GM12874 (cell line): ENCODE results near the gene RHAG.

Experiments used
- TF ChIP-seq, protein P1 (sequence below): IDR thresholded peaks from 2 replicates; pipeline ENCODE4 v1.5.1; 2011; ENCODE audit warnings: low read depth, mild to moderate bottlenecking, control low read depth, low read length, moderate library complexity; ENCODE audit not compliant: insufficient read depth

Gene RHAG

DNA sequence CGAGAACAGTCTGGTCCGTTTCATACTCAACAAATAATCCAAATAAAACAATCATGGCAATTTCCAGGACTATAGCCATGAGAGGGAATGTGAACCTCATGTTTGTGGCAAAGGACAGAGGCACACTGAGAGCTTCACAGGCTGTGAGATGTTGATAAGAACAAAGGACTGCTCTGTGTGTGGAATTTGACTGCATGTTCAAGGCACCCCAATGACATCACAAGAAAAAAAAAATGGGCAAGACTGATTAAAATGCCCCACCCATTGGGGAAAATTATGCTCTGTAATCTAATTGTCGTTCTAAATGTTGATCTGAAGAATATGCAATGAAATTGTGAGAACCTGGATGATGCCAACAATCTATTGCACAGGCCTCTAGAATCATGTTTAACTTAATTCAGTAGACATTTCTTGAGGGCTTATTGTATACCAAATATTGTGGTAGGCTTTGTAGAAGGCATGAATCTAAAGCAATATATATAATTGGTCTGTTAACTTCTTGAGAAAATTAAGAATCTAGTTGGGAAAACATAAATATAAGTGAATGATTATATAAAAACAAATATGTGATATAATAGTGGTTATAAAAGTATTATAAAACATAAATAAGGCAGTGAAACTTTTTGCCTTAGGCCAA lies at the start of gene RHAG:
Gene RHAG (minus strand): TSS at position 127 of the 637 bp plus-strand sequence. CDS start 27 bp downstream, at position 100.
- TF ChIP-seq, protein P1, sequence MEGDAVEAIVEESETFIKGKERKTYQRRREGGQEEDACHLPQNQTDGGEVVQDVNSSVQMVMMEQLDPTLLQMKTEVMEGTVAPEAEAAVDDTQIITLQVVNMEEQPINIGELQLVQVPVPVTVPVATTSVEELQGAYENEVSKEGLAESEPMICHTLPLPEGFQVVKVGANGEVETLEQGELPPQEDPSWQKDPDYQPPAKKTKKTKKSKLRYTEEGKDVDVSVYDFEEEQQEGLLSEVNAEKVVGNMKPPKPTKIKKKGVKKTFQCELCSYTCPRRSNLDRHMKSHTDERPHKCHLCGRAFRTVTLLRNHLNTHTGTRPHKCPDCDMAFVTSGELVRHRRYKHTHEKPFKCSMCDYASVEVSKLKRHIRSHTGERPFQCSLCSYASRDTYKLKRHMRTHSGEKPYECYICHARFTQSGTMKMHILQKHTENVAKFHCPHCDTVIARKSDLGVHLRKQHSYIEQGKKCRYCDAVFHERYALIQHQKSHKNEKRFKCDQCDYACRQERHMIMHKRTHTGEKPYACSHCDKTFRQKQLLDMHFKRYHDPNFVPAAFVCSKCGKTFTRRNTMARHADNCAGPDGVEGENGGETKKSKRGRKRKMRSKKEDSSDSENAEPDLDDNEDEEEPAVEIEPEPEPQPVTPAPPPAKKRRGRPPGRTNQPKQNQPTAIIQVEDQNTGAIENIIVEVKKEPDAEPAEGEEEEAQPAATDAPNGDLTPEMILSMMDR, result no peak

GRCh38 chr6:49676671-49677281 lies 40.1 kb upstream of the RHAG start:
- TF ChIP-seq, protein P1, result no peak

DNA sequence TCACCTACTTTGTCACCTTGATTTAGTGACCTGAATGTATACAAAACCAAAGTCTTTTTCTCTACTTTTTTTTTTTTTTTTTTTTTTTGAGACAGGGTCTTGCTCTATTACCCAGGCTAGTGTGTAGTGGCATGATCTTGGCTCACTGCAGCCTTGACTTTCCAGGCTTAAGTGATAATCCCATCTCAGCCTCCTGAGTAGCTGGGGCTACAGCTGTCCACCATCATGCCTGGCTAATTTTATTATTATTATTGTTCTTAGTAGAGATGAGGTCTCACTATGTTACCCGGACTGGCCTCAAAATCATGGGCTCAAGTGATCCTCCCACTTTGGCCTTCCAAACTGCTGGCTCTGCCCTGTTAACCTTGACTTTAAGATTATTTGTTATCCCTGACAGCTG lies 39.2 kb upstream of the RHAG start:
- TF ChIP-seq, protein P1, result no peak

GRCh38 chr6:49668083-49668511 lies 31.5 kb upstream of the RHAG start:
- TF ChIP-seq, protein P1, result no peak

DNA sequence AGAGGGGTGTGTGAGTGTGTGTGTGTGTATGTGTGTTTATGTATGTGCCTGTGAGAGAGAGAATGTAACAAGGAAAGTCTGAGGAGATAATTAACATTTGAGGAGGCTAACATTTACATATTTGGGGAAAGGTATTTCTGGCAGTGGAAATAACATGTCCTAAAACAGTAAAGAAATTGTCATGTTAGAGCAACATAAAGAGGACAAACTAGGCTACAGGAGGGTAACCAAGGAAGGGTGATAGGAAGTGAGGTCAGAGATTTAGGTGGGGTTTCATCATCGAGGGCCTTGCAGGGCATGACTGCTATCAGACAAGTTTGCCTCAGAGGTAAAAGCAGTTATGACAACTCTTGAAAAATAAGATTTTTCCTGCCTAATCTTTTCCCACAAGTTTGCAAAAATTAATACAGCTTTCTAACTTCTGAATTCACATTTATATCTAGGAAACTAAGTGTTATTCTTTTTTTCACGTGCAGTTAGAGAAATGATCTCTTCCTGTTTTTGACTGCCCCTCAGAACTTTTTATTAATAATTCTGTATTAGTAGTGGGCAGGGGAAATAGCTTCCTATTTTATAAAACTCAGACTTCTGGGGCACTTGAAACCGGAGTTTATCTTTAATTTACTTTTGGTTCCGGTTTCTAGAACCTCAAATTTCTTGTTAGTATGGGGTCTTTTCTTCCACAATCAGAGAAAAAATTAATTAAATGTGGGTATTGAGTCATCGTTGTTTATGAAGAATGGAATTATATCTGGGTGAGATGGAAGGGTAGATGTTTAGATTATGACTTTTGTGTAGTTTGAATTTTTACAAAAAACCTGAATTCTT lies 30.5 kb upstream of the RHAG start:
- TF ChIP-seq, protein P1, result no peak

DNA sequence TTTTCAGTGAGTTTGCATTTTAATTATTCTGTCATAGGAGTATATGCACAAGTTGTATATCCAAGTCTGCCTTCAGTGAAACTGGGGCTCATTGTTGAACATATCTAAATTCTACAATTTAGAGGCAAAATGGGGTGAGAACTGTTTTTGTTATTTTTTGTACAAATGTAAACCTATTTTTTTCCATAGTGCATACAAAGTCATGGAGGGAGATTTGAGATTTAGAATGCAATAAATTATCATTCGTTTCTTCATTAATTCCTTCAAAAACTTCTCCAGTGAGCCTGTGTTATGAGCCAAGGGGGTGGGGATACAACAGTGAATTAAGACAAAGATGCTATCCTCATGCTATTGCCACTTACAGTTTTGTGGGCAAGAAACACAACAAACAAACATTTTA lies 29.8 kb upstream of the RHAG start:
- TF ChIP-seq, protein P1, result no peak

DNA sequence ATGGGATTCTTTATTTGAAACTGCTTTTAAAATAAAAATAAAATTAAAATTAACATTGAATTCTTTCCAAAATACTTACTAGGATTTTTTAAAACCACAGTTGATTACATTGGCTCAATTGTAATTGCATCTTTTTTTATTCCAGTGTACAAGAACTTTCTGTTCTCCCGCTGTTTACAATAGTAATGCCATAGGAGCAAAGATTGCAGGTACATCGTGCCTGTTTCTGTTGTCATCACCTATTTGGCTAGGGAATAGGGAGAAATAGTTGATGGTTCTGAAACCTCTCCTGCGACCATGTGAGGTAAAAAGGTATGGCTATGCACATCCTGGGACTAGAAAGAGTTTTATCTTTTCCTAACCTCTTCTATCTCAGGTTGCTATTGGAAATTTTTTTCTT lies 28.2 kb upstream of the RHAG start:
- TF ChIP-seq, protein P1, result no peak
